HepG2 (cell line): ENCODE measurements around the gene TNXB. TPM values are rescaled to one million over a fixed set of nuclear protein-coding genes. Genes with fewer than 3 reads are reported as not detected.
A peak's percentile ranks its signal among the peaks of the same experiment; 100 is the strongest.

Experiments used
- ATAC-seq: fragments of 200-7000 bp; cut with Tn5 transposase; 3 replicates; pipeline ENCODE4 v1.9.1; 2020; ENCODE audit warnings: mild to moderate bottlenecking, moderate library complexity
- BruUV-seq: library from RNA; stranded (reverse); fragments of 400-500 nt; replicated peaks from 2 replicates; lab custom pipeline; 2021; lab: Mats Ljungman, UMichigan
- CTCF ChIA-PET: fragments of 300-600 bp; formaldehyde crosslinking; extraction: SDS; loops from one replicate; lab custom pipeline; 2021; ENCODE audit warnings: low total read pairs, inconsistent platforms, low intra/inter-chr PET ratio; lab: Yijun Ruan, JAX
- POLR2A ChIA-PET: fragments of 350-600 bp; sonication (Branson Sonifier 250); formaldehyde crosslinking; loops from one replicate; lab custom pipeline; 2020; ENCODE audit warnings: antibody characterized with exemption, inconsistent platforms; lab: Yijun Ruan, JAX
- DNase-seq: peaks from one replicate; pipeline ENCODE4 v3.0.0-alpha.2; 2015; ENCODE audit warnings: low spot score
- FAIRE-seq: peaks from 3 replicates; lab custom pipeline; 2011; peaks lifted over from hg19 to GRCh38; lab: Jason Lieb, UNC
- H2AFZ ChIP-seq: one replicate; pipeline ENCODE4 v1.6.1; 2011; ENCODE audit warnings: low read length, inconsistent platforms
- H3K27ac ChIP-seq: fragments of 300-600 bp; 3 replicates; pipeline ENCODE4 v1.8.0; 2011; ENCODE audit warnings: mixed run types, mild to moderate bottlenecking, mixed read lengths, low read length, inconsistent platforms; ENCODE audit not compliant: insufficient read depth; ENCODE audit errors: extremely low read length
- H3K27me3 ChIP-seq, 2 experiments: fragments of 200-600 bp in 1 of 2; 2 replicates in 1 of 2; 3 replicates in 1 of 2; pipeline versions ENCODE4 v1.6.0 to v1.8.0; 2011; ENCODE audit warnings: low read length in 2 of 2, mild to moderate bottlenecking in 2 of 2, moderate library complexity in 2 of 2, inconsistent platforms in 1 of 2; ENCODE audit not compliant: insufficient read depth in 2 of 2, control insufficient read depth in 1 of 2
- H3K36me3 ChIP-seq, 2 experiments: fragments of 200-600 bp in 1 of 2; replicated peaks in 1 of 2; 2 replicates in 1 of 2; 3 replicates in 1 of 2; pipeline versions ENCODE4 v1.5.1 to v1.8.0; 2011; ENCODE audit warnings: low read length in 2 of 2, inconsistent platforms in 1 of 2; ENCODE audit not compliant: insufficient read depth in 2 of 2, control insufficient read depth in 1 of 2
- H3K4me1 ChIP-seq: 2 replicates; pipeline ENCODE4 v1.5.1; 2012; ENCODE audit warnings: low read length, inconsistent platforms; ENCODE audit not compliant: insufficient read depth
- H3K4me2 ChIP-seq: 2 replicates; pipeline ENCODE4 v1.6.0; 2011; ENCODE audit warnings: low read depth, low read length, inconsistent platforms
- H3K4me3 ChIP-seq, 3 experiments: fragments of 200-600 bp in 1 of 3; sonication (generic), shearing (Covaris generic) in 1 of 3; replicated peaks in 1 of 3; 2 replicates each; pipeline ENCODE4 v1.5.1; 2011 to 2016; ENCODE audit warnings: low read length in 3 of 3, inconsistent platforms in 2 of 3, low read depth in 2 of 3, mild to moderate bottlenecking in 2 of 3, control low read depth in 1 of 3, mixed read lengths in 1 of 3; ENCODE audit not compliant: insufficient read depth in 1 of 3
- H3K79me2 ChIP-seq: one replicate; pipeline ENCODE4 v1.6.1; 2011; ENCODE audit warnings: low read length, inconsistent platforms; ENCODE audit not compliant: insufficient read depth
- H3K9ac ChIP-seq: 2 replicates; pipeline ENCODE4 v1.6.0; 2011; ENCODE audit warnings: mild to moderate bottlenecking, low read depth, low read length, inconsistent platforms; ENCODE audit not compliant: insufficient read depth
- H3K9me3 ChIP-seq: 2 replicates; pipeline ENCODE4 v1.5.1; 2012; ENCODE audit warnings: mild to moderate bottlenecking, low read length
- H4K20me1 ChIP-seq: 2 replicates; pipeline ENCODE4 v1.6.0; 2011; ENCODE audit warnings: inconsistent platforms, mild to moderate bottlenecking, low read length, moderate library complexity; ENCODE audit not compliant: insufficient read depth
- CCDC6 ChIP-seq: sonication (generic); formaldehyde crosslinking; IDR thresholded peaks from 2 replicates; pipeline ENCODE4 v1.8.1; 2022; ENCODE audit warnings: mild to moderate bottlenecking, missing genetic modification reagents, moderate library complexity
- FOXM1 ChIP-seq: sonication (generic); formaldehyde crosslinking; IDR thresholded peaks from 2 replicates; pipeline ENCODE4 v1.5.0; 2020; ENCODE audit warnings: missing genetic modification reagents
- HIVEP1 ChIP-seq: sonication (generic); formaldehyde crosslinking; IDR thresholded peaks from 2 replicates; pipeline ENCODE4 v1.4.0; 2020; ENCODE audit warnings: mild to moderate bottlenecking, missing genetic modification reagents
- MEIS1 ChIP-seq: sonication (generic); formaldehyde crosslinking; IDR thresholded peaks from 2 replicates; pipeline ENCODE4 v1.9.0; 2021; ENCODE audit warnings: mild to moderate bottlenecking, missing genetic modification reagents, moderate library complexity, borderline replicate concordance
- MTF2 ChIP-seq: sonication (generic); formaldehyde crosslinking; IDR thresholded peaks from 2 replicates; pipeline ENCODE4 v1.5.0; 2020; ENCODE audit warnings: missing genetic modification reagents, borderline replicate concordance
- NFRKB ChIP-seq: fragments of 450-650 bp; IDR thresholded peaks from 2 replicates; pipeline ENCODE4 v1.6.1; 2017
- NFYB ChIP-seq: sonication (generic); formaldehyde crosslinking; IDR thresholded peaks from 2 replicates; pipeline ENCODE4 v1.4.0; 2020; ENCODE audit warnings: missing genetic modification reagents
- ZNF451 ChIP-seq: sonication (generic); formaldehyde crosslinking; IDR thresholded peaks from 2 replicates; pipeline ENCODE4 v1.5.0; 2020; ENCODE audit warnings: mild to moderate bottlenecking, missing genetic modification reagents
- WGBS: methylation state at CpG from one replicate; pipeline ENCODE4 v1.1.6; 2017; ENCODE audit warnings: low lambda C conversion rate; 5-methylcytosine and 5-hydroxymethylcytosine counted together
- in situ Hi-C: cut with HindIII; loops from 2 replicates; pipeline ENCODE4 v1.10.0; 2017; ENCODE audit warnings: low pct_unique_long_range_greater_than_20kb; ENCODE audit not compliant: extremely low pct_ligation_motif_present
- intact Hi-C: fragments of 100-400 bp; cut with micrococcal nuclease; formaldehyde crosslinking; loops from one replicate; pipeline ENCODE4 v1.10.0; 2022; ENCODE audit not compliant: unreplicated experiment
- polyA plus RNA-seq, 8 experiments: library from polyadenylated mRNA; depleted of rRNA in 3 of 8; stranded (reverse) in 7 of 8; unstranded in 1 of 8; fragments of >200 nt; fragmentation: Illumina TruSeq in 4 of 8; extraction: Trizol in 4 of 8; gene quantifications; 2 replicates each; pipeline versions ENCODE4 v1.2.1 to v1.2.3, GENCODE V29; 2011 to 2016; ENCODE audit warnings: low read depth in 4 of 8, missing spikeins in 1 of 8, mixed read lengths in 1 of 8; ENCODE audit not compliant: insufficient read depth in 1 of 8
- total RNA-seq, 5 experiments: library from RNA; depleted of rRNA; stranded (reverse); fragments of >200 nt; fragmentation: Illumina TruSeq; extraction: Trizol; gene quantifications; 2 replicates each; pipeline ENCODE4 v1.2.3, GENCODE V29; 2016; ENCODE audit warnings: low read depth in 1 of 5
- TF ChIP-seq, protein P1 (sequence below), 2 experiments: sonication (generic) in 1 of 2; formaldehyde crosslinking in 1 of 2; IDR thresholded peaks; 2 replicates each; pipeline versions ENCODE4 v1.4.0 to v1.6.1; 2016 to 2020; ENCODE audit warnings: borderline replicate concordance in 1 of 2, low read depth in 1 of 2, mild to moderate bottlenecking in 1 of 2, missing genetic modification reagents in 1 of 2
- TF ChIP-seq, protein P2 (sequence below): sonication (generic); formaldehyde crosslinking; IDR thresholded peaks from 2 replicates; pipeline ENCODE4 v1.5.0; 2020; ENCODE audit warnings: mild to moderate bottlenecking, low read depth, missing genetic modification reagents, borderline replicate concordance
- TF ChIP-seq, protein P3 (sequence below): sonication (generic); formaldehyde crosslinking; IDR thresholded peaks from 2 replicates; pipeline ENCODE4 v1.5.1; 2020; ENCODE audit warnings: missing genetic modification reagents, mild to moderate bottlenecking, borderline replicate concordance
- TF ChIP-seq, protein P4 (sequence below): sonication (generic); formaldehyde crosslinking; IDR thresholded peaks from 2 replicates; pipeline ENCODE4 v1.4.0; 2020; ENCODE audit warnings: mild to moderate bottlenecking, missing genetic modification reagents, borderline replicate concordance

The TNXB gene
- total and polyA plus RNA-seq, 2 of the 13 experiments (the other 11 are each of a cell fraction or from before 2014, with no cell fraction given): 1.6 to 2.7 TPM

DNA sequence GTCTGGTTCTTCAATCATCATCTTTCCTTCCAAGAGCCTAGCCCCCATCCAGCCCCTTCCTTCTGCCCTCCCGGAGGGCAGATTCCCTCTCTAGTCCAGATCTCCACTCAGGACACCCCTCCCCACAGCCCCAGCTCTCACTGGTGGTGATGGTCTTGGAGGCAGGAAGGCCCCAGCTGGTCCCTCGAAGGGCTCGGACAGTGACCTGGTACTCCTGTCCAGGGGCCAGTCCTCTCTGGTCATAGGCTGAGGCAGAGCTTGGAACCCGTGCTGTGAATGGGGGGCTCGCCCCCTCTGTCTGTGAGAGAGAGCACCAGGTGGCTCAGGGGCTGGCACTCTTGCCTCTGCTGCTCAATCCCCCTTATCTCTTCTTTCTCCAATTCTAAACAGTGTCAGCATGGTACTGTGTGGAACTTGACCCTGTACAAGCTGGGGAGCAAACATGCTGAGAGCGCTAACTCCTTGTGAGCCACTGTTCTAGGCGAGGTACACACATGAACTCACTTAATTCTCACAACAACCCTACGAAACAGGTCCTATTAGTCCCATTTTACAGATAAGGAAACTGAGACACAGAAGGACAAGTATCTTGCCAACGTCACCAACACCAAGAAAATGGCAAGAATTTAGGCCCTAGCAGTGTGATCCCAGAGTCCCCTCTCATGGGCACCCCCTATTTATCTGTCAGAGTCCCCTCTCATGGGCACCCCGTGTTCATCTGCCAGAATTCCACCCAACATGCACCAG lies 19.9 kb downstream of the TNXB start:
- intact Hi-C loops (no loop called here), in situ Hi-C loops (loop anchor here (25.0 kb wide), 1 partner anchor 698 kb away; no protein-coding TSS in a partner anchor)
- H3K4me1 ChIP-seq: peaks cover 37% of the 10 kb centered on the region
- H3K9me3 ChIP-seq: no peaks in the 10 kb centered on the region
- ChIA-PET POLR2A (no interaction called here), CTCF (no interaction called here)
- no peak overlapping the region for H3K4me3 ChIP-seq
- peaks cover 5 to 24% of the 10 kb centered on the region in 2 experiments; a peak in 3 of 5 replicates for H3K27me3 ChIP-seq
- ATAC-seq: peak; percentile 31
- H2AFZ ChIP-seq: no peak overlapping the region
- H3K9ac ChIP-seq: no peak overlapping the region
- no peak for FAIRE-seq
- DNase-seq: peak; percentile 23
- BruUV-seq: no TSS peak
- no peaks in the 10 kb centered on the region for H3K36me3 ChIP-seq
- 17% methylated on average over 10 of the region's 10 CpGs for WGBS
- H3K4me2 ChIP-seq: peak overlapping the region; percentile 71; the same call in 1 of the 2 replicates
- no peak overlapping the region for H3K27ac ChIP-seq
- no peaks in the 10 kb centered on the region for H3K79me2 ChIP-seq
- no peaks in the 10 kb centered on the region for H4K20me1 ChIP-seq
- TF ChIP-seq, protein P1, sequence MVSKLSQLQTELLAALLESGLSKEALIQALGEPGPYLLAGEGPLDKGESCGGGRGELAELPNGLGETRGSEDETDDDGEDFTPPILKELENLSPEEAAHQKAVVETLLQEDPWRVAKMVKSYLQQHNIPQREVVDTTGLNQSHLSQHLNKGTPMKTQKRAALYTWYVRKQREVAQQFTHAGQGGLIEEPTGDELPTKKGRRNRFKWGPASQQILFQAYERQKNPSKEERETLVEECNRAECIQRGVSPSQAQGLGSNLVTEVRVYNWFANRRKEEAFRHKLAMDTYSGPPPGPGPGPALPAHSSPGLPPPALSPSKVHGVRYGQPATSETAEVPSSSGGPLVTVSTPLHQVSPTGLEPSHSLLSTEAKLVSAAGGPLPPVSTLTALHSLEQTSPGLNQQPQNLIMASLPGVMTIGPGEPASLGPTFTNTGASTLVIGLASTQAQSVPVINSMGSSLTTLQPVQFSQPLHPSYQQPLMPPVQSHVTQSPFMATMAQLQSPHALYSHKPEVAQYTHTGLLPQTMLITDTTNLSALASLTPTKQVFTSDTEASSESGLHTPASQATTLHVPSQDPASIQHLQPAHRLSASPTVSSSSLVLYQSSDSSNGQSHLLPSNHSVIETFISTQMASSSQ (IDR thresholded peaks at IDR 0.05; ENCODE audit: low read depth): no peak
- TF ChIP-seq, protein P1 (CRISPR knock-in tag; IDR thresholded peaks at IDR 0.05; ENCODE audit: borderline replicate concordance): no peak
- no peak for TF ChIP-seq MTF2
- no peak for TF ChIP-seq CCDC6 (CRISPR knock-in tag)
- TF ChIP-seq FOXM1: no peak
- TF ChIP-seq, protein P2, sequence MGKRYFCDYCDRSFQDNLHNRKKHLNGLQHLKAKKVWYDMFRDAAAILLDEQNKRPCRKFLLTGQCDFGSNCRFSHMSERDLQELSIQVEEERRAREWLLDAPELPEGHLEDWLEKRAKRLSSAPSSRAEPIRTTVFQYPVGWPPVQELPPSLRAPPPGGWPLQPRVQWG (CRISPR knock-in tag): no peak
- no peak for TF ChIP-seq MEIS1 (CRISPR knock-in tag)
- TF ChIP-seq HIVEP1 (CRISPR knock-in tag): no peak
- TF ChIP-seq, protein P3, sequence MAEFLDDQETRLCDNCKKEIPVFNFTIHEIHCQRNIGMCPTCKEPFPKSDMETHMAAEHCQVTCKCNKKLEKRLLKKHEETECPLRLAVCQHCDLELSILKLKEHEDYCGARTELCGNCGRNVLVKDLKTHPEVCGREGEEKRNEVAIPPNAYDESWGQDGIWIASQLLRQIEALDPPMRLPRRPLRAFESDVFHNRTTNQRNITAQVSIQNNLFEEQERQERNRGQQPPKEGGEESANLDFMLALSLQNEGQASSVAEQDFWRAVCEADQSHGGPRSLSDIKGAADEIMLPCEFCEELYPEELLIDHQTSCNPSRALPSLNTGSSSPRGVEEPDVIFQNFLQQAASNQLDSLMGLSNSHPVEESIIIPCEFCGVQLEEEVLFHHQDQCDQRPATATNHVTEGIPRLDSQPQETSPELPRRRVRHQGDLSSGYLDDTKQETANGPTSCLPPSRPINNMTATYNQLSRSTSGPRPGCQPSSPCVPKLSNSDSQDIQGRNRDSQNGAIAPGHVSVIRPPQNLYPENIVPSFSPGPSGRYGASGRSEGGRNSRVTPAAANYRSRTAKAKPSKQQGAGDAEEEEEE (CRISPR knock-in tag): no peak
- no peak for TF ChIP-seq NFRKB
- TF ChIP-seq NFYB (CRISPR knock-in tag): no peak
- TF ChIP-seq ZNF451 (CRISPR knock-in tag): no peak
- TF ChIP-seq, protein P4, sequence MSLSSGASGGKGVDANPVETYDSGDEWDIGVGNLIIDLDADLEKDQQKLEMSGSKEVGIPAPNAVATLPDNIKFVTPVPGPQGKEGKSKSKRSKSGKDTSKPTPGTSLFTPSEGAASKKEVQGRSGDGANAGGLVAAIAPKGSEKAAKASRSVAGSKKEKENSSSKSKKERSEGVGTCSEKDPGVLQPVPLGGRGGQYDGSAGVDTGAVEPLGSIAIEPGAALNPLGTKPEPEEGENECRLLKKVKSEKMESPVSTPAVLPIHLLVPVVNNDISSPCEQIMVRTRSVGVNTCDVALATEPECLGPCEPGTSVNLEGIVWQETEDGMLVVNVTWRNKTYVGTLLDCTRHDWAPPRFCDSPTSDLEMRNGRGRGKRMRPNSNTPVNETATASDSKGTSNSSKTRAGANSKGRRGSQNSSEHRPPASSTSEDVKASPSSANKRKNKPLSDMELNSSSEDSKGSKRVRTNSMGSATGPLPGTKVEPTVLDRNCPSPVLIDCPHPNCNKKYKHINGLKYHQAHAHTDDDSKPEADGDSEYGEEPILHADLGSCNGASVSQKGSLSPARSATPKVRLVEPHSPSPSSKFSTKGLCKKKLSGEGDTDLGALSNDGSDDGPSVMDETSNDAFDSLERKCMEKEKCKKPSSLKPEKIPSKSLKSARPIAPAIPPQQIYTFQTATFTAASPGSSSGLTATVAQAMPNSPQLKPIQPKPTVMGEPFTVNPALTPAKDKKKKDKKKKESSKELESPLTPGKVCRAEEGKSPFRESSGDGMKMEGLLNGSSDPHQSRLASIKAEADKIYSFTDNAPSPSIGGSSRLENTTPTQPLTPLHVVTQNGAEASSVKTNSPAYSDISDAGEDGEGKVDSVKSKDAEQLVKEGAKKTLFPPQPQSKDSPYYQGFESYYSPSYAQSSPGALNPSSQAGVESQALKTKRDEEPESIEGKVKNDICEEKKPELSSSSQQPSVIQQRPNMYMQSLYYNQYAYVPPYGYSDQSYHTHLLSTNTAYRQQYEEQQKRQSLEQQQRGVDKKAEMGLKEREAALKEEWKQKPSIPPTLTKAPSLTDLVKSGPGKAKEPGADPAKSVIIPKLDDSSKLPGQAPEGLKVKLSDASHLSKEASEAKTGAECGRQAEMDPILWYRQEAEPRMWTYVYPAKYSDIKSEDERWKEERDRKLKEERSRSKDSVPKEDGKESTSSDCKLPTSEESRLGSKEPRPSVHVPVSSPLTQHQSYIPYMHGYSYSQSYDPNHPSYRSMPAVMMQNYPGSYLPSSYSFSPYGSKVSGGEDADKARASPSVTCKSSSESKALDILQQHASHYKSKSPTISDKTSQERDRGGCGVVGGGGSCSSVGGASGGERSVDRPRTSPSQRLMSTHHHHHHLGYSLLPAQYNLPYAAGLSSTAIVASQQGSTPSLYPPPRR (CRISPR knock-in tag): no peak
